ENCODE results near the gene HNRNPL.

The HNRNPL gene

DNA sequence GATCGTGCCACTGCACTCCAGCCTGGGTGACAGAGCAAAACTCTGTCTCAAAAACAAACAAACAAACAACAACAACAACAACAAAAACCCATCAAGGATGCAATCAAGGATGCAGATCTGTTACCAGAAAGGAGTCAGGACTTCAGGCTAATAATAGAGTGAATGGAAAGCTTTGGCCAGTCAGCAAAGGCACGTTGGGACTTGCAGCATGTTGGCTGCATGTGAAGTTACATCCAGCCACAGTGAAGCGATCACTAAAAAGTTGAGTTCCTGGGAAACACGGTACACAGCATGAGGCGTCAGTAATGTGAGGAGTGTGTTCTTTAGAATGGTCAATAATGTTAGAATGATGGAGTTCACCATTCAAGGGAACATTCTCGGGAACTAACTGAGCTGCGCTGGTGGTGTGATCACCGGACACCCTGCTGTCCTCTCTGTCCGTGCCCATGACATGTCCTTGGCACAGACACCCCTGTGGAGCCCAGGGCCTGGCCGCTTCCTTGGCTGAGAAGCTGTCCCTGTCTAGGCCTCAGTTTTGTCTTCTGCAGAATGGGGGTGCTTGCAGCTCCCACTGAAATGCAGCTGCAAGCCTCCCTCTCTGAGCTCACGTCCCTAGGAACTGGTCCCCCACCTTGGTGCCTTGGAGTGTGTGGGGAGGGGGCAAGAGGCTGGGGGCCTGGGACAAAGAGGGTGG, 63.1 kb downstream of the HNRNPL start:
- TF ChIP-seq, protein P1, sequence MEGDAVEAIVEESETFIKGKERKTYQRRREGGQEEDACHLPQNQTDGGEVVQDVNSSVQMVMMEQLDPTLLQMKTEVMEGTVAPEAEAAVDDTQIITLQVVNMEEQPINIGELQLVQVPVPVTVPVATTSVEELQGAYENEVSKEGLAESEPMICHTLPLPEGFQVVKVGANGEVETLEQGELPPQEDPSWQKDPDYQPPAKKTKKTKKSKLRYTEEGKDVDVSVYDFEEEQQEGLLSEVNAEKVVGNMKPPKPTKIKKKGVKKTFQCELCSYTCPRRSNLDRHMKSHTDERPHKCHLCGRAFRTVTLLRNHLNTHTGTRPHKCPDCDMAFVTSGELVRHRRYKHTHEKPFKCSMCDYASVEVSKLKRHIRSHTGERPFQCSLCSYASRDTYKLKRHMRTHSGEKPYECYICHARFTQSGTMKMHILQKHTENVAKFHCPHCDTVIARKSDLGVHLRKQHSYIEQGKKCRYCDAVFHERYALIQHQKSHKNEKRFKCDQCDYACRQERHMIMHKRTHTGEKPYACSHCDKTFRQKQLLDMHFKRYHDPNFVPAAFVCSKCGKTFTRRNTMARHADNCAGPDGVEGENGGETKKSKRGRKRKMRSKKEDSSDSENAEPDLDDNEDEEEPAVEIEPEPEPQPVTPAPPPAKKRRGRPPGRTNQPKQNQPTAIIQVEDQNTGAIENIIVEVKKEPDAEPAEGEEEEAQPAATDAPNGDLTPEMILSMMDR (conservative IDR thresholded peaks at IDR 0.05; ENCODE audit: control insufficient read depth, insufficient read depth, low read depth, low read length) = no peak
- no peak for DNase-seq (ENCODE audit: low read depth)
- H3K4me3 ChIP-seq (ENCODE audit: control insufficient read depth, low read depth, low read length) = no peak overlapping the region

Measured in fibroblast of mammary gland (primary cell).